ENCODE measurements around the gene PSMG4.

PSMG4 gene

DNA sequence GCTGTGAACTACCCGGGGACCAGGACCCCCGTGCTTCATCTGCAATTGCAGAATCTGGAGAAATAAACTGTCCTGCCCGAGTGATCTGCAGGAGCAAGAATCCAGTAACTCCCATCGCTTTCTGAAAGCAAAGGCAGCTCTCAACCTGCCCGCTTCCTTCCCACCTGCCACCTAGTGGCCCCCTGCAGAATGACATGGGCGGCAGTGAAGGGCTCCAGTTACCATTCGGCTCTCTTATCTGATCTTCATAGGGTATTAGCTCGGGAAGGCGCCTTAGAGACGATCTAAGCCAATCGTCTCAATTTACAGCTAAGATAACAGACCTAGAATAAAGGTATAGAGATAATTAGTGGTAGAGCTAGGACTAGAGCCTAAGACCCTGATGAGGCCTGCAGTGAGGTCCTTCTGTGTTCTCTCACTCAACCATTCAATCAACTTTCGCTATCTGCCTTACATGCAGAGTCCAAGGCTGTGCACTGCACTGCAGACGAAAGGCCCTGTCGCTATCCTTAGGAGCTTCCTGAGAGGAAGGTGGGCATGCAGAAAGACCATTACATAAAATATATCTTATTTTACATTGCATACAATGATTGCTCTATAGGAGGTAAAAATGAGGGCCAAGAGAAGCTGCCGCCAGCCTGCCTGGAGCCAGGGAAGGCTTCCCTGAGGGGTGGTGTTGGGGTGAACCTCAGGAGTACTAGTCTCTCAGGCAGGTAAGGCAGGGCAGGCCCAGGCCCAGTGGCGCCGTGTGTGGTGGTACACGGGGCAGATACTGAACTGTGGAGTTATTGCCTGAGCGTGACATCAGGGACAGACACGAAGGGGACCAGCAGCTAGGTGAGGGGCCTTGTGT, 7.1 kb upstream of the PSMG4 start:
- ATAC-seq (ENCODE audit: low read depth) (peak; percentile 88), DNase-seq (ENCODE audit: low spot score) (no peak)
- H3K9me3 ChIP-seq (ENCODE audit: severe bottlenecking) = no peaks in the 10 kb centered on the region
- H3K4me3 ChIP-seq (ENCODE audit: severe bottlenecking) = no peak overlapping the region
- TF ChIP-seq, protein P1, sequence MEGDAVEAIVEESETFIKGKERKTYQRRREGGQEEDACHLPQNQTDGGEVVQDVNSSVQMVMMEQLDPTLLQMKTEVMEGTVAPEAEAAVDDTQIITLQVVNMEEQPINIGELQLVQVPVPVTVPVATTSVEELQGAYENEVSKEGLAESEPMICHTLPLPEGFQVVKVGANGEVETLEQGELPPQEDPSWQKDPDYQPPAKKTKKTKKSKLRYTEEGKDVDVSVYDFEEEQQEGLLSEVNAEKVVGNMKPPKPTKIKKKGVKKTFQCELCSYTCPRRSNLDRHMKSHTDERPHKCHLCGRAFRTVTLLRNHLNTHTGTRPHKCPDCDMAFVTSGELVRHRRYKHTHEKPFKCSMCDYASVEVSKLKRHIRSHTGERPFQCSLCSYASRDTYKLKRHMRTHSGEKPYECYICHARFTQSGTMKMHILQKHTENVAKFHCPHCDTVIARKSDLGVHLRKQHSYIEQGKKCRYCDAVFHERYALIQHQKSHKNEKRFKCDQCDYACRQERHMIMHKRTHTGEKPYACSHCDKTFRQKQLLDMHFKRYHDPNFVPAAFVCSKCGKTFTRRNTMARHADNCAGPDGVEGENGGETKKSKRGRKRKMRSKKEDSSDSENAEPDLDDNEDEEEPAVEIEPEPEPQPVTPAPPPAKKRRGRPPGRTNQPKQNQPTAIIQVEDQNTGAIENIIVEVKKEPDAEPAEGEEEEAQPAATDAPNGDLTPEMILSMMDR (IDR thresholded peaks at IDR 0.05; ENCODE audit: poor library complexity, severe bottlenecking) = peak; percentile 92
- H3K27me3 ChIP-seq (ENCODE audit: insufficient read depth, poor library complexity, severe bottlenecking) = no peaks in the 10 kb centered on the region
- H3K4me1 ChIP-seq (ENCODE audit: insufficient read depth, poor library complexity, severe bottlenecking) = peaks cover 10% of the 10 kb centered on the region
- no peaks in the 10 kb centered on the region for H3K36me3 ChIP-seq (ENCODE audit: low read depth)
- H3K27ac ChIP-seq (ENCODE audit: poor library complexity, severe bottlenecking) = no peak overlapping the region

DNA sequence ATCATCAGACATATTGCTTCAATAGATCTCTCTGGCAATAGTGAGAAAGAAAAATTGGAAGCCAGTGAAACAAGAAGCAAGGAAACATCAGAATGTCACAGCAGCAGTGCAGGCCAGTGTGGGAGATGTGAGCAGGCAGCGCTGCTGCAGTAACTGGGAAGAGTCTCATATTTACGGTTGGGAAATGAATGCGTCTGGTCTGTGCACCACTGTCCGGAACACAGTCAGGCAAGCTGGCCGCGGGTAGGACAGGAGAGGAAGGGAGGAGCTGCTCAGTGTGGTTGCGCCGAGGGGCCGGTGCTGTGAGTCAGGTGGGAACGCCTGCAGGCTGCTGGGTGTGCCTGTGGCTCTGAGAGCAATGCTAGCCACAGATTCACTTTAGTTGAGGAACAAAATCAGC, 6.4 kb upstream of the PSMG4 start:
- ATAC-seq (ENCODE audit: low read depth) = peak; percentile 63
- DNase-seq (ENCODE audit: low spot score) = no peak
- no peaks in the 10 kb centered on the region for H3K27me3 ChIP-seq (ENCODE audit: insufficient read depth, poor library complexity, severe bottlenecking)

DNA sequence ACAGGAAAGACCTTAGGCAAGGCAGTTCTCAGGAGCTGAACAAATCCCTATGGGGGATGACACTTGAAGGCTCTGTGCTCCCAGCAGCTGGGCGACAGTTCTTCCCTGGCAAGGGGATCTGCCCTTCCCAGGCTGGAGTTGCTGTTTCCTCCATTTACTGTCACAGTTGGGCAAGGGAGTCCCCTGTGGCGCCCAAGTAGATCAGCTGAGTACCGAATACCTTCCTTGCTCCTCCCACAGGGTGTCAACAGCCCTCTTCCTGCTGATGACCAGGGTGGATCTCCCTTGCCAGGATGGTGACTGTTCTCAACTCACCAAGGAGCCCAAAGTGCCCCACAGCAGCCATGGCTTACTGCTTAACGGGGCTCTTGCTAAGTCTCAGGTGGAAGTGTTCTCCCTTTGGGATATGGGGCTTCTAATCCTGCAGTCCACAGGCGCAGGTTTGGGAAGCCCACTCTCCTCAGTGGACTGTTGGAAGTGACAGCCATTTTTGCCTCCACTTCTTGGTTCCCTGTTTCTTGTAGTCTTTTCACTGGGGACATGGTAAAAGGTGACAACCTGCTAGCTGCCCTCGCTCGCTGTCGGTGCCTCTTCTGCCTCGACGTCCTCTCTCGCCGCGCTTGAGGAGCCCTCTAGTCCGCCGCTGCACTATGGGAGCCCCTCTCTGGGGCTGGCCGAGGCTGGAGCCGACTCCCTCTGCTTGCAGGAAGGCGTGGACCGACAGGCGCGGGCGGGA, 5.7 kb upstream of the PSMG4 start:
- no peak for ATAC-seq (ENCODE audit: low read depth)
- no peak for DNase-seq (ENCODE audit: low spot score)

More for the DNA sequence above, 6.4 kb upstream of the PSMG4 start:
- no peaks in the 10 kb centered on the region for H3K9me3 ChIP-seq (ENCODE audit: severe bottlenecking)
- peaks cover 10% of the 10 kb centered on the region for H3K4me1 ChIP-seq (ENCODE audit: insufficient read depth, poor library complexity, severe bottlenecking)
- H3K27ac ChIP-seq (ENCODE audit: poor library complexity, severe bottlenecking) = no peak overlapping the region
- H3K36me3 ChIP-seq (ENCODE audit: low read depth) = no peaks in the 10 kb centered on the region
- TF ChIP-seq, protein P1 (IDR thresholded peaks at IDR 0.05; ENCODE audit: poor library complexity, severe bottlenecking) = no peak
- H3K4me3 ChIP-seq (ENCODE audit: severe bottlenecking) = no peak overlapping the region

DNA sequence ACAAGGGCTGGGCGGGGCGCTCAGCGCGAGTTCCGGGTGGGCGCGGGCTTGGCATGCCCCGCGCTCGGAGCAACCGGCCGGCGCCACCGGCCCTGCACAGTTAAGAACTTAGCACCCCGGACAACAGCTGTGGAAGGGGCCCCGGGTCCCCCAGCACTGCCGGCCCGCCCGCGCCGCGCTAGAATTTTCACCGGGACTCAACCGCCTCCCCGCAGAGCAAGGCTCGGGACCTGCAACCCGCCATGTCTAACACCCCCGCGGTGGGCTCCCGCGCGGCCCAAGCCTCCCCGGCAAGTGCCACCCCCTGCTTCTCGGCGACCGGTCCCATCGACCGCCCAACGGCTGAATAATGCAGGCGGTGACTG, 5.2 kb upstream of the PSMG4 start:
- ATAC-seq (ENCODE audit: low read depth) (no peak), DNase-seq (ENCODE audit: low spot score) (no peak)
- H3K36me3 ChIP-seq (ENCODE audit: low read depth) = no peaks in the 10 kb centered on the region
- H3K27me3 ChIP-seq (ENCODE audit: insufficient read depth, poor library complexity, severe bottlenecking) = no peaks in the 10 kb centered on the region
- no peak overlapping the region for H3K4me3 ChIP-seq (ENCODE audit: severe bottlenecking)
- peaks cover 5% of the 10 kb centered on the region for H3K4me1 ChIP-seq (ENCODE audit: insufficient read depth, poor library complexity, severe bottlenecking)
- no peaks in the 10 kb centered on the region for H3K9me3 ChIP-seq (ENCODE audit: severe bottlenecking)
- TF ChIP-seq, protein P1 (IDR thresholded peaks at IDR 0.05; ENCODE audit: poor library complexity, severe bottlenecking) = no peak
- H3K27ac ChIP-seq (ENCODE audit: poor library complexity, severe bottlenecking) = no peak overlapping the region

More for the DNA sequence above, 5.7 kb upstream of the PSMG4 start:
- Histone ChIP-seq H3K9me3 (ENCODE audit: severe bottlenecking) (no peaks in the 10 kb centered on the region), H3K27ac (ENCODE audit: poor library complexity, severe bottlenecking) (no peak overlapping the region), H3K4me1 (ENCODE audit: insufficient read depth, poor library complexity, severe bottlenecking) (peaks cover 7% of the 10 kb centered on the region), H3K27me3 (ENCODE audit: insufficient read depth, poor library complexity, severe bottlenecking) (no peaks in the 10 kb centered on the region), H3K36me3 (ENCODE audit: low read depth) (no peaks in the 10 kb centered on the region), H3K4me3 (ENCODE audit: severe bottlenecking) (no peak overlapping the region)
- TF ChIP-seq, protein P1 (IDR thresholded peaks at IDR 0.05; ENCODE audit: poor library complexity, severe bottlenecking) = no peak

All from RWPE2 (cell line).